OCI-LY7 (cell line): Measurements from ENCODE around the gene AURKB. TPM values are rescaled to one million over a fixed set of nuclear protein-coding genes. Genes with fewer than 3 reads are reported as not detected.

Experiments used
- BruUV-seq: library from RNA; stranded (reverse); fragments of 400-500 nt; replicated peaks from 2 replicates; lab custom pipeline; 2021; lab: Mats Ljungman, UMichigan
- CTCF ChIA-PET: fragments of 300-600 bp; sonication (Branson Sonifier 250); formaldehyde crosslinking; loops from one replicate; lab custom pipeline; 2022; ENCODE audit warnings: antibody characterized with exemption; ENCODE audit not compliant: unreplicated experiment; lab: Charles Lee
- POLR2A ChIA-PET: fragments of 300-600 bp; sonication (Branson Sonifier 250); formaldehyde crosslinking; loops from one replicate; lab custom pipeline; 2022; ENCODE audit warnings: antibody characterized with exemption; lab: Charles Lee
- DNase-seq: peaks from one replicate; pipeline ENCODE4 v3.0.0-alpha.2; 2015; ENCODE audit warnings: low spot score
- H2AFZ ChIP-seq: fragments of 200-600 bp; sonication (generic), shearing (Covaris generic); 2 replicates; pipeline ENCODE4 v1.6.1; 2014; ENCODE audit warnings: mild to moderate bottlenecking, antibody characterized with exemption, low read length, moderate library complexity
- H3K27ac ChIP-seq: fragments of 200-600 bp; sonication (generic); 2 replicates; pipeline ENCODE4 v1.5.1; 2014; ENCODE audit warnings: mixed run types, low read depth, mild to moderate bottlenecking, moderate library complexity, low read length, inconsistent platforms; ENCODE audit not compliant: poor library complexity, severe bottlenecking
- H3K36me3 ChIP-seq: fragments of 200-600 bp; sonication (generic); 2 replicates; pipeline ENCODE4 v1.6.1; 2014; ENCODE audit warnings: mild to moderate bottlenecking, antibody characterized with exemption, low read length, moderate library complexity, mixed read lengths; ENCODE audit not compliant: insufficient read depth
- H3K4me1 ChIP-seq: fragments of 200-600 bp; sonication (generic); 2 replicates; pipeline ENCODE4 v1.5.1; 2014; ENCODE audit warnings: mild to moderate bottlenecking, low read length; ENCODE audit not compliant: insufficient read depth, poor library complexity, severe bottlenecking
- H3K4me2 ChIP-seq: fragments of 200-600 bp; sonication (generic); 2 replicates; pipeline ENCODE4 v1.6.1; 2014; ENCODE audit warnings: mild to moderate bottlenecking, low read length
- H3K4me3 ChIP-seq: fragments of 200-600 bp; sonication (generic); 2 replicates; pipeline ENCODE4 v1.5.1; 2014; ENCODE audit warnings: mild to moderate bottlenecking, low read depth, low read length; ENCODE audit not compliant: poor library complexity, severe bottlenecking
- H3K79me2 ChIP-seq: fragments of 200-600 bp; sonication (generic); 2 replicates; pipeline ENCODE4 v1.6.1; 2016; ENCODE audit warnings: low read depth, mild to moderate bottlenecking, low read length, moderate library complexity, mixed read lengths; ENCODE audit not compliant: insufficient read depth
- H3K9me2 ChIP-seq: fragments of 200-600 bp; sonication (generic); 2 replicates; pipeline ENCODE4 v1.6.1; 2016; ENCODE audit warnings: mild to moderate bottlenecking, low read length, mixed read lengths; ENCODE audit not compliant: insufficient read depth
- H3K9me3 ChIP-seq: fragments of 200-600 bp; sonication (generic); 2 replicates; pipeline ENCODE4 v1.6.1; 2014; ENCODE audit warnings: mild to moderate bottlenecking, mixed run types, low read length, mixed read lengths
- H4K20me1 ChIP-seq: fragments of 200-600 bp; sonication (generic); 2 replicates; pipeline ENCODE4 v1.6.1; 2014; ENCODE audit warnings: mild to moderate bottlenecking, antibody characterized with exemption, low read length, moderate library complexity, mixed read lengths; ENCODE audit not compliant: insufficient read depth
- CTCF ChIP-seq: fragments of 200-600 bp; sonication (generic); conservative IDR thresholded peaks from 2 replicates; pipeline ENCODE4 v1.5.1; 2014; ENCODE audit warnings: mild to moderate bottlenecking, antibody characterized with exemption, low read length, moderate library complexity, mixed read lengths
- EZH2phosphoT487 ChIP-seq: fragments of 200-600 bp; sonication (generic); IDR thresholded peaks from 2 replicates; pipeline ENCODE4 v1.6.1; 2018; ENCODE audit warnings: low read depth, borderline replicate concordance, mild to moderate bottlenecking, mixed run types, antibody characterized with exemption, low read length, moderate library complexity, mixed read lengths
- intact Hi-C: fragments of 100-400 bp; cut with micrococcal nuclease; formaldehyde crosslinking; loops from one replicate; pipeline ENCODE4 v1.10.0; 2022; ENCODE audit not compliant: unreplicated experiment
- total RNA-seq, 2 experiments: library from RNA; depleted of rRNA in 1 of 2; stranded (reverse); fragments of >200 nt in 1 of 2; shearing (Covaris generic) in 1 of 2; gene quantifications; 2 replicates each; pipeline ENCODE4 v1.2.3, GENCODE V29; 2014 to 2022

AURKB gene
- total RNA-seq, 2 experiments from 2014 or later, result 283 to 310 TPM

- BruUV-seq, result no TSS peak
- Histone ChIP-seq H3K4me3 (no peak overlapping the region), H3K4me2 (no peak overlapping the region), H3K79me2 (peaks cover 33% of the 10 kb centered on the region), H3K9me2 (no peaks in the 10 kb centered on the region), H3K27ac (no peak overlapping the region), H3K36me3 (peaks cover 22% of the 10 kb centered on the region), H4K20me1 (0 out of 2 replicates have a peak, but pooled peaks cover 3% of the 10 kb centered on the region), H3K4me1 (peaks cover 19% of the 10 kb centered on the region), H3K9me3 (no peaks in the 10 kb centered on the region), H2AFZ (no peak overlapping the region)
- DNase-seq, result no peak
- no peak for TF ChIP-seq CTCF
- no peak for TF ChIP-seq EZH2phosphoT487
- CTCF ChIA-PET, result interaction anchor here (0.6 kb wide), 1 partner anchor 132 kb away, joined by 3 read pairs; no protein-coding TSS in a partner anchor
- intact Hi-C loops, result loop anchor here (5.0 kb wide), 1 partner anchor 35 kb away; the partner anchor contains the start of genes CTC1 and PFAS
- POLR2A ChIA-PET, result interaction anchor here (2.0 to 7.7 kb wide), 3 partner anchors 10 to 21 kb away, joined by 7 to 75 read pairs (median 47); partner anchors contain the start of gene BORCS6
These were observed 2.2 kb upstream of the AURKB start for GRCh38 chr17:8212312-8213180.

- BruUV-seq, result TSS peak; percentile 95
- ChIA-PET POLR2A (interaction anchor here (0.6 to 7.7 kb wide), 8 partner anchors 12 to 91 kb away, joined by 3 to 75 read pairs (median 5); partner anchors contain the start of genes BORCS6 and SLC25A35), CTCF (interaction anchor here (0.6 to 1.0 kb wide), 3 partner anchors 11 to 770 kb away, joined by 3 to 4 read pairs (median 3); no protein-coding TSS in a partner anchor)
- Histone ChIP-seq H3K4me3 (peak overlapping the region; percentile 92), H3K4me2 (peak overlapping the region; percentile 100), H3K4me1 (peaks cover 19% of the 10 kb centered on the region), H2AFZ (peak overlapping the region; percentile 72), H3K36me3 (peaks cover 38% of the 10 kb centered on the region), H3K79me2 (peaks cover 38% of the 10 kb centered on the region), H4K20me1 (peaks cover 3% of the 10 kb centered on the region; the same call in 1 of the 2 replicates), H3K9me3 (no peaks in the 10 kb centered on the region), H3K27ac (peak overlapping the region; percentile 88), H3K9me2 (no peaks in the 10 kb centered on the region)
- no peak for DNase-seq
- no peak for TF ChIP-seq CTCF
- TF ChIP-seq EZH2phosphoT487, result no peak
- intact Hi-C loops, result loop anchor here (1.0 to 5.0 kb wide), 3 partner anchors 11 to 36 kb away; partner anchors contain the start of genes CTC1 and PFAS
These were observed 535 bp upstream of the AURKB start for GRCh38 chr17:8210761-8211458.
